CD8-positive, alpha-beta memory T cell (primary cell): Measurements from ENCODE around the gene ITGB1BP1. TPM values are rescaled to one million over a fixed set of nuclear protein-coding genes. Genes with fewer than 3 reads are reported as not detected.

Experiments
- polyA plus RNA-seq: library from polyadenylated mRNA; unstranded; fragments of 300-500 nt; fragmentation: Illumina TruSeq; gene quantifications from one replicate; pipeline ENCODE4 v1.2.3, GENCODE V29; 2021
- total RNA-seq, 2 experiments: library from RNA; stranded (reverse); gene quantifications; one replicate each; pipeline ENCODE4 v1.2.3, GENCODE V29; 2021

The ITGB1BP1 gene
- total and polyA plus RNA-seq, 3 experiments from 2014 or later: 185 to 200 (median 195) TPM

Other genes starting within 250 kb of the ITGB1BP1 start
- under 1 TPM; 0.15 to 0.38 TPM for gene ASAP2, start 216.7 kb downstream of the ITGB1BP1 start, total RNA-seq
- gene ASAP2, start 216.7 kb downstream of the ITGB1BP1 start, polyA plus RNA-seq: not detected
- gene CPSF3, start 126 bp upstream of the ITGB1BP1 start, total RNA-seq: 10 to 100 TPM; 79.0 to 83.9 TPM
- 28.6 TPM for gene CPSF3, start 126 bp upstream of the ITGB1BP1 start, polyA plus RNA-seq
- gene IAH1, start 51.0 kb upstream of the ITGB1BP1 start, total RNA-seq: 10 to 100 TPM; 76.9 to 79.1 TPM
- 81.0 TPM for gene IAH1, start 51.0 kb upstream of the ITGB1BP1 start, polyA plus RNA-seq
- 10 to 100 TPM; 17.9 to 20.9 TPM for gene ADAM17, start 132.3 kb upstream of the ITGB1BP1 start, total RNA-seq
- gene ADAM17, start 132.3 kb upstream of the ITGB1BP1 start, polyA plus RNA-seq: 12.6 TPM
- 100 to 1,000 TPM; 560 to 565 TPM for gene YWHAQ, start 207.5 kb upstream of the ITGB1BP1 start, total RNA-seq
- gene YWHAQ, start 207.5 kb upstream of the ITGB1BP1 start, polyA plus RNA-seq: 358 TPM